Endodermal cell (in vitro differentiated cells): ENCODE results near the gene CDK3. TPM values are rescaled to one million over a fixed set of nuclear protein-coding genes. Genes with fewer than 3 reads are reported as not detected.

ENCODE experiments used
- DNase-seq: peaks from one replicate; pipeline ENCODE4 v3.0.0-alpha.2; 2017
- H3K27ac ChIP-seq: 2 replicates; pipeline ENCODE4 v1.5.1; 2013; ENCODE audit warnings: mild to moderate bottlenecking, low read depth, low read length, moderate library complexity
- H3K27me3 ChIP-seq: 2 replicates; pipeline ENCODE4 v1.6.1; 2013; ENCODE audit warnings: mild to moderate bottlenecking, low read length, moderate library complexity; ENCODE audit not compliant: insufficient read depth, control insufficient read depth, poor library complexity, severe bottlenecking
- H3K36me3 ChIP-seq: 2 replicates; pipeline ENCODE4 v1.7.0; 2013; ENCODE audit warnings: mild to moderate bottlenecking, low read length, moderate library complexity; ENCODE audit not compliant: control insufficient read depth, insufficient read depth
- H3K4me1 ChIP-seq: one replicate; pipeline ENCODE4 v1.7.0; 2013; ENCODE audit warnings: low read length; ENCODE audit not compliant: control insufficient read depth, insufficient read depth
- H3K4me3 ChIP-seq: 2 replicates; pipeline ENCODE4 v1.5.1; 2013; ENCODE audit warnings: mild to moderate bottlenecking, low read length, moderate library complexity
- H3K9ac ChIP-seq: 2 replicates; pipeline ENCODE4 v1.6.1; 2013; ENCODE audit warnings: mild to moderate bottlenecking, low read length, moderate library complexity; ENCODE audit not compliant: poor library complexity, severe bottlenecking; ENCODE audit errors: extremely low read depth
- H3K9me3 ChIP-seq: 2 replicates; pipeline ENCODE4 v1.6.1; 2013; ENCODE audit warnings: mild to moderate bottlenecking, low read length, moderate library complexity; ENCODE audit not compliant: control insufficient read depth
- H3K27ac Mint-ChIP-seq: 2 replicates; pipeline ENCODE4 v1.8.0; 2020; ENCODE audit warnings: mixed read lengths
- H3K27me3 Mint-ChIP-seq: 2 replicates; pipeline ENCODE4 v1.8.0; 2021; ENCODE audit warnings: mild to moderate bottlenecking, mixed read lengths; ENCODE audit not compliant: insufficient read depth
- H3K36me3 Mint-ChIP-seq: 2 replicates; pipeline ENCODE4 v1.8.0; 2020; ENCODE audit warnings: low read depth, mixed read lengths
- H3K4me1 Mint-ChIP-seq: 2 replicates; pipeline ENCODE4 v1.8.0; 2020; ENCODE audit warnings: mixed read lengths
- H3K4me3 Mint-ChIP-seq: 2 replicates; pipeline ENCODE4 v1.8.0; 2020; ENCODE audit warnings: mild to moderate bottlenecking, moderate library complexity, mixed read lengths
- H3K9me3 Mint-ChIP-seq: 2 replicates; pipeline ENCODE4 v1.8.0; 2020; ENCODE audit warnings: mild to moderate bottlenecking, mixed read lengths
- CTCF ChIP-seq: fragments of 200-600 bp; sonication (generic); conservative IDR thresholded peaks from 2 replicates; pipeline ENCODE4 v1.5.0; 2021; ENCODE audit warnings: antibody characterized with exemption, mild to moderate bottlenecking
- WGBS, 2 experiments: methylation state at CpG; one replicate each; pipeline versions ENCODE4 v1.1.5 to v1.1.7; 2013; ENCODE audit warnings: missing lambda C conversion rate in 2 of 2, mixed read lengths in 1 of 2; ENCODE audit not compliant: insufficient coverage in 1 of 2, insufficient read length in 1 of 2; 5-methylcytosine and 5-hydroxymethylcytosine counted together
- total RNA-seq, 2 donors: library from RNA; stranded (reverse); fragmentation: NEBNext Ultra II Directional in 1 of 2; extraction: Animal tissue kit (Norgen Biotek cat#: 25700) in 1 of 2; gene quantifications; 2 replicates in 1 of 2; 3 replicates in 1 of 2; pipeline ENCODE4 v1.2.1, GENCODE V29; 2021

CDK3 gene
- total RNA-seq, 2 donors from 2014 or later, result 7.3 to 11.7 TPM

DNA sequence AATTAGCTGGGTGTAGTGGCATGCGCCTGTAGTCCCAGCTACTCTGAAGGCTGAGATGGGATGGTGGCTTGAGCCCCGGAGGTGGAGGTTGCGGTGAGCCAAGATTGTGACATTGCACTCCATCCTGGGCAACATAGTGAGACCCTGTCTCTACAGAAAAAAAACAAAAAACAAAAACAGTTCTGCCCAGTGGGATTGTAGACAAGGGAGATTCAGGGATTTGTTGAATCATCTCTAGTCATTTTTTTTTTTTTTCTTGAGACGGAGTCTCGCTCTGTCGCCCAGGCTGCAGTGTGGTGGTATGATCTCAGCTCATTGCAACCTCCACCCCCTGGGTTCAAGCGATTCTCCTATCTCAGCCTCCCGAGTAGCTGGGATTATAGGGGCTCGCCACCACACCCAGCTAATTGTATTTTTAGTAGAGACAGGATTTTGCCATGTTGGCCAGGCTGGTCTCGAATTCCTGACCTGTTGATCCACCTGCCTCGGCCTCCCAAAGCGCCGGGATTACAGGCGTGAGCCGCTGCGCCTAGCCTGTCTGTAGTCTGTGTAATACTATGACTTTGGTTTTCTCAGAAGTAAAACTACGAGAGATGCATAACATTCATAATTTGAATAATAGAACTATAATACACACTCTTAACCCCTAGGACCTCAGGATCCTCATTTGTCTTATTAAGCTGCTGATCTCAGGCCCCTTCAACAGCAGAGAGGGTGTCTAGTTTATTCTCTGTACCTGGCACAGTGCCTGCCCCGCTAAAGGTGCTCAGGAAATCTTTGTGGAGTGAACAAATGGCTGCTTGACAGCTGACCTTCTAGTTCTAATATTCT, 20.3 kb upstream of the CDK3 start:
- Mint-ChIP-seq H3K27ac (peak overlapping the region; percentile 100), H3K4me3 (peak overlapping the region; percentile 96), H3K36me3 (peaks cover 17% of the 10 kb centered on the region), H3K27me3 (no peaks in the 10 kb centered on the region), H3K9me3 (no peaks in the 10 kb centered on the region), H3K4me1 (peaks cover 51% of the 10 kb centered on the region)
- Histone ChIP-seq H3K9me3 (no peaks in the 10 kb centered on the region), H3K27ac (peak overlapping the region; percentile 97), H3K4me3 (peak overlapping the region; percentile 96), H3K36me3 (peaks cover 25% of the 10 kb centered on the region), H3K27me3 (no peaks in the 10 kb centered on the region), H3K9ac (peak overlapping the region; percentile 94), H3K4me1 (peaks cover 4% of the 10 kb centered on the region)
- TF ChIP-seq CTCF, result no peak
- 90 to 92% methylated on average over 10 to 16 of the region's 18 CpGs for WGBS, 2 experiments
- no peak for DNase-seq

GRCh38 chr17:75981019-75981615, 19.5 kb upstream of the CDK3 start:
- H3K9ac ChIP-seq, result no peak overlapping the region
- H3K4me3 Mint-ChIP-seq, result peak overlapping the region; percentile 96
- H3K27me3 ChIP-seq, result no peaks in the 10 kb centered on the region
- no peaks in the 10 kb centered on the region for H3K27me3 Mint-ChIP-seq
- peaks cover 14% of the 10 kb centered on the region for H3K36me3 Mint-ChIP-seq
- H3K4me1 Mint-ChIP-seq, result peaks cover 50% of the 10 kb centered on the region
- peak overlapping the region; percentile 100 for H3K27ac Mint-ChIP-seq
- 90 to 96% methylated on average over 3 to 7 of the region's 7 CpGs for WGBS, 2 experiments
- DNase-seq, result no peak
- H3K4me3 ChIP-seq, result peak overlapping the region; percentile 57
- H3K36me3 ChIP-seq, result peaks cover 18% of the 10 kb centered on the region
- H3K4me1 ChIP-seq, result peaks cover 4% of the 10 kb centered on the region
- H3K9me3 Mint-ChIP-seq, result no peaks in the 10 kb centered on the region
- no peak overlapping the region for H3K27ac ChIP-seq
- TF ChIP-seq CTCF, result no peak
- H3K9me3 ChIP-seq, result no peaks in the 10 kb centered on the region

DNA sequence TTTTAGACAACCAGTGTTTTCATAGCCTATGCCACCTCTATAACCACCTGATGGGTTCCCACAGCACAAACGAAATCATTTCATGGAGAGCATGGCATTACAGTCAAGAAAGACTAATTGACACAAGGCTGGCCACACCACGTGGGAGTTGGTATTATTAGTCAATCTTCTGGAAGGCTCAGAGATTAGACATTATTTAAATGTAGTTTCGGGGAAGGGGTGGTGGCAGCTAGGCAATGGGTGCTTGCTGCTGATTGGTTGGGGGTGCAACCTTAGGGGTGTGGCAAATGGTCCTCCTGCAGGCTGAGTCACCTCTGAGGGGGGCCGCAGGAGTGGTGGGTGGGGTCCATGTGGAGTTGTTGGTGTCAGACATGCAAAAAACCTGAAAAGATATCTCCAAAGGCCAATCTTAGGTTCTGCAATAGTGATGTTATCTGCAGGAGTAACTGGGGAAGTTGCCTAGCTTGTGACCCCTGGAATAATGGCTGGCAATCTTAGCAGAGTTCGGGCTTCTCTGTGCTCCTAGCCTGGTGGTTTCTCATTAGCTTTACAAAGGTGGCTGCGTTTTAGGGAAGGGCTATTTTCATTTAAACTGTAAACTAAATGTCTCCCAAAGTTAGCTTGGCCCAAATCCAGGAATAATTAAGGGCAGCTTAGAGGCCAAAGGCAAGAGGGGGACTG, 17.0 kb upstream of the CDK3 start:
- H3K9me3 Mint-ChIP-seq, result no peaks in the 10 kb centered on the region
- no peaks in the 10 kb centered on the region for H3K27me3 Mint-ChIP-seq
- Histone ChIP-seq H3K9ac (no peak overlapping the region), H3K36me3 (peaks cover 13% of the 10 kb centered on the region), H3K27me3 (no peaks in the 10 kb centered on the region), H3K4me1 (peaks cover 4% of the 10 kb centered on the region), H3K4me3 (peak overlapping the region; percentile 4), H3K9me3 (no peaks in the 10 kb centered on the region), H3K27ac (no peak overlapping the region)
- peaks cover 7% of the 10 kb centered on the region for H3K36me3 Mint-ChIP-seq
- H3K4me1 Mint-ChIP-seq, result peaks cover 36% of the 10 kb centered on the region
- H3K27ac Mint-ChIP-seq, result peak overlapping the region; percentile 67
- peak; percentile 98 for DNase-seq
- WGBS, 2 experiments, result 16 to 21% methylated on average over 3 to 6 of the region's 6 CpGs
- peak overlapping the region; percentile 29 for H3K4me3 Mint-ChIP-seq
- TF ChIP-seq CTCF, result no peak
